Neuronal stem cell (in vitro differentiated cells): Measurements from ENCODE around the gene KCNK10.

Experiments used
- DNase-seq: peaks from one replicate; pipeline ENCODE4 v3.0.0-alpha.2; 2013; ENCODE audit warnings: low spot score
- H2AFZ ChIP-seq: one replicate; pipeline ENCODE4 v1.6.1; 2013; ENCODE audit warnings: mild to moderate bottlenecking, low read length, inconsistent platforms
- H2AK5ac ChIP-seq: 2 replicates; pipeline ENCODE4 v1.6.1; 2013; ENCODE audit warnings: low read depth, mild to moderate bottlenecking, inconsistent platforms, low read length, moderate library complexity, mixed read lengths
- H2BK120ac ChIP-seq: 2 replicates; pipeline ENCODE4 v1.6.1; 2013; ENCODE audit warnings: low read depth, mild to moderate bottlenecking, inconsistent platforms, low read length, moderate library complexity, mixed read lengths
- H2BK12ac ChIP-seq: one replicate; pipeline ENCODE4 v1.6.1; 2013; ENCODE audit warnings: low read length, inconsistent platforms
- H2BK15ac ChIP-seq: 2 replicates; pipeline ENCODE4 v1.6.1; 2013; ENCODE audit warnings: mild to moderate bottlenecking, low read length, inconsistent platforms, mixed read lengths
- H2BK5ac ChIP-seq: one replicate; pipeline ENCODE4 v1.6.1; 2013; ENCODE audit warnings: inconsistent platforms, mild to moderate bottlenecking, low read length, moderate library complexity
- H3K14ac ChIP-seq: one replicate; pipeline ENCODE4 v1.6.1; 2013; ENCODE audit warnings: low read length, inconsistent platforms
- H3K18ac ChIP-seq: 2 replicates; pipeline ENCODE4 v1.6.1; 2013; ENCODE audit warnings: low read length, inconsistent platforms
- H3K23ac ChIP-seq: 2 replicates; pipeline ENCODE4 v1.6.1; 2013; ENCODE audit warnings: low read depth, mild to moderate bottlenecking, mixed read lengths, low read length, inconsistent platforms; ENCODE audit not compliant: poor library complexity
- H3K27ac ChIP-seq: replicated peaks from 3 replicates; pipeline ENCODE4 v1.5.1; 2013; ENCODE audit warnings: low read length, inconsistent platforms
- H3K27me3 ChIP-seq, 3 experiments: 2 replicates each; pipeline ENCODE4 v1.6.1; 2013; ENCODE audit warnings: low read length in 3 of 3, mild to moderate bottlenecking in 2 of 3, inconsistent platforms in 1 of 3, low read depth in 1 of 3, mixed read lengths in 1 of 3, moderate library complexity in 1 of 3; ENCODE audit not compliant: control insufficient read depth in 3 of 3, insufficient read depth in 3 of 3
- H3K36me3 ChIP-seq, 2 donors: replicated peaks in 1 of 2; 2 replicates each; pipeline ENCODE4 v1.6.1; 2013; ENCODE audit warnings: low read length in 2 of 2; ENCODE audit not compliant: control insufficient read depth in 2 of 2, insufficient read depth in 2 of 2
- H3K4ac ChIP-seq: 2 replicates; pipeline ENCODE4 v1.6.1; 2013; ENCODE audit warnings: inconsistent platforms, mild to moderate bottlenecking, low read length, moderate library complexity
- H3K4me1 ChIP-seq, 2 donors: 1 replicate in 1 of 2; 2 replicates in 1 of 2; pipeline ENCODE4 v1.6.1; 2013; ENCODE audit warnings: low read length in 2 of 2, low read depth in 1 of 2; ENCODE audit not compliant: control insufficient read depth in 2 of 2, insufficient read depth in 1 of 2
- H3K4me2 ChIP-seq: one replicate; pipeline ENCODE4 v1.6.1; 2013; ENCODE audit warnings: mild to moderate bottlenecking, low read length, inconsistent platforms; ENCODE audit not compliant: insufficient read depth, poor library complexity, severe bottlenecking
- H3K4me3 ChIP-seq, 2 donors: 2 replicates each; pipeline ENCODE4 v1.5.1; 2013; ENCODE audit warnings: low read length in 2 of 2, mild to moderate bottlenecking in 2 of 2, inconsistent platforms in 1 of 2, moderate library complexity in 1 of 2
- H3K79me1 ChIP-seq: one replicate; pipeline ENCODE4 v1.6.1; 2013; ENCODE audit warnings: low read depth, mild to moderate bottlenecking, inconsistent platforms, low read length, moderate library complexity
- H3K9ac ChIP-seq: one replicate; pipeline ENCODE4 v1.6.1; 2013; ENCODE audit warnings: mild to moderate bottlenecking, low read depth, low read length, inconsistent platforms; ENCODE audit not compliant: poor library complexity
- H3K9me3 ChIP-seq, 2 donors: replicated peaks in 1 of 2; 2 replicates each; pipeline versions ENCODE3 to v1.6.1; 2013; ENCODE audit warnings: low read length in 2 of 2, mild to moderate bottlenecking in 2 of 2, inconsistent platforms in 1 of 2, low read depth in 1 of 2, mixed read lengths in 1 of 2, moderate library complexity in 1 of 2; ENCODE audit not compliant: control insufficient read depth in 2 of 2, insufficient read depth in 1 of 2
- H4K8ac ChIP-seq: one replicate; pipeline ENCODE4 v1.6.1; 2013; ENCODE audit warnings: low read depth, mild to moderate bottlenecking, inconsistent platforms, low read length, moderate library complexity
- H4K91ac ChIP-seq: one replicate; pipeline ENCODE4 v1.6.1; 2013; ENCODE audit warnings: low read length, low read depth, mild to moderate bottlenecking, inconsistent platforms; ENCODE audit not compliant: poor library complexity
- WGBS, 2 donors: extraction: QIAGEN DNeasy Blood & Tissue Kit; methylation state at CpG; one replicate each; pipeline ENCODE4 v1.1.7; 2013; ENCODE audit warnings: missing lambda C conversion rate in 2 of 2, mixed read lengths in 1 of 2; ENCODE audit not compliant: insufficient read length in 2 of 2, insufficient replicate concordance in 1 of 2; ENCODE audit errors: extremely low coverage in 2 of 2; 5-methylcytosine and 5-hydroxymethylcytosine counted together

KCNK10 gene

GRCh38 chr14:88289234-88289633 lies 33.8 kb downstream of the KCNK10 start:
- H3K36me3 ChIP-seq: no peaks in the 10 kb centered on the region
- no peak overlapping the region for H3K23ac ChIP-seq
- no peaks in the 10 kb centered on the region for H3K9me3 ChIP-seq
- no peak overlapping the region for H2BK120ac ChIP-seq
- H3K4ac ChIP-seq: no peak overlapping the region
- no peak overlapping the region for H3K4me2 ChIP-seq
- H3K18ac ChIP-seq: no peak overlapping the region
- no peak overlapping the region for H3K4me3 ChIP-seq
- H2BK12ac ChIP-seq: no peak overlapping the region
- H3K79me1 ChIP-seq: peaks cover 2% of the 10 kb centered on the region
- H3K27ac ChIP-seq: no peak overlapping the region
- no peak overlapping the region for H2AK5ac ChIP-seq
- no peak for DNase-seq
- no peak overlapping the region for H2BK5ac ChIP-seq
- H3K27me3 ChIP-seq: no peaks in the 10 kb centered on the region
- H3K4me1 ChIP-seq: no peaks in the 10 kb centered on the region
- H3K9ac ChIP-seq: no peak overlapping the region
- H3K14ac ChIP-seq: no peak overlapping the region
- no peak overlapping the region for H4K8ac ChIP-seq
- H2AFZ ChIP-seq: no peak overlapping the region
- H2BK15ac ChIP-seq: no peak overlapping the region
- no peak overlapping the region for H4K91ac ChIP-seq

- Histone ChIP-seq H3K27me3 (no peaks in the 10 kb centered on the region), H3K9ac (no peak overlapping the region), H3K23ac (no peak overlapping the region), H4K91ac (no peak overlapping the region), H2AFZ (no peak overlapping the region), H3K9me3 (no peaks in the 10 kb centered on the region), H2BK5ac (no peak overlapping the region), H2BK120ac (no peak overlapping the region), H2BK15ac (no peak overlapping the region), H3K36me3 (no peaks in the 10 kb centered on the region), H3K27ac (no peak overlapping the region), H4K8ac (no peak overlapping the region), H3K4ac (no peak overlapping the region), H3K4me1 (no peaks in the 10 kb centered on the region), H3K14ac (no peak overlapping the region), H3K18ac (no peak overlapping the region), H3K4me2 (no peak overlapping the region), H3K79me1 (no peaks in the 10 kb centered on the region), H3K4me3 (no peak overlapping the region), H2BK12ac (no peak overlapping the region), H2AK5ac (no peak overlapping the region)
- no CpG with 5 or more reads among the region's 1 CpG for whole genome bisulfite sequencing, 2 donors
- no peak for DNase-seq
These were observed 36.8 kb downstream of the KCNK10 start for GRCh38 chr14:88286309-88286708.

GRCh38 chr14:88281447-88281846 lies 41.6 kb downstream of the KCNK10 start:
- no peak overlapping the region for H3K14ac ChIP-seq
- no CpG with 5 or more reads among the region's 3 CpGs for WGBS, 2 donors
- no peak overlapping the region for H4K91ac ChIP-seq
- H3K23ac ChIP-seq: no peak overlapping the region
- no peak overlapping the region for H3K4ac ChIP-seq
- H3K9me3 ChIP-seq: no peaks in the 10 kb centered on the region
- no peak overlapping the region for H3K27ac ChIP-seq
- no peak overlapping the region for H3K9ac ChIP-seq
- no peak overlapping the region for H2AFZ ChIP-seq
- no peaks in the 10 kb centered on the region for H3K4me1 ChIP-seq
- no peaks in the 10 kb centered on the region for H3K79me1 ChIP-seq
- no peak overlapping the region for H3K18ac ChIP-seq
- no peak overlapping the region for H2BK15ac ChIP-seq
- no peaks in the 10 kb centered on the region for H3K36me3 ChIP-seq
- H2BK120ac ChIP-seq: no peak overlapping the region
- DNase-seq: no peak
- H4K8ac ChIP-seq: no peak overlapping the region
- H3K4me2 ChIP-seq: no peak overlapping the region
- no peak overlapping the region for H2BK12ac ChIP-seq
- H2BK5ac ChIP-seq: no peak overlapping the region
- no peak overlapping the region for H3K4me3 ChIP-seq
- H3K27me3 ChIP-seq: no peaks in the 10 kb centered on the region
- no peak overlapping the region for H2AK5ac ChIP-seq

DNA sequence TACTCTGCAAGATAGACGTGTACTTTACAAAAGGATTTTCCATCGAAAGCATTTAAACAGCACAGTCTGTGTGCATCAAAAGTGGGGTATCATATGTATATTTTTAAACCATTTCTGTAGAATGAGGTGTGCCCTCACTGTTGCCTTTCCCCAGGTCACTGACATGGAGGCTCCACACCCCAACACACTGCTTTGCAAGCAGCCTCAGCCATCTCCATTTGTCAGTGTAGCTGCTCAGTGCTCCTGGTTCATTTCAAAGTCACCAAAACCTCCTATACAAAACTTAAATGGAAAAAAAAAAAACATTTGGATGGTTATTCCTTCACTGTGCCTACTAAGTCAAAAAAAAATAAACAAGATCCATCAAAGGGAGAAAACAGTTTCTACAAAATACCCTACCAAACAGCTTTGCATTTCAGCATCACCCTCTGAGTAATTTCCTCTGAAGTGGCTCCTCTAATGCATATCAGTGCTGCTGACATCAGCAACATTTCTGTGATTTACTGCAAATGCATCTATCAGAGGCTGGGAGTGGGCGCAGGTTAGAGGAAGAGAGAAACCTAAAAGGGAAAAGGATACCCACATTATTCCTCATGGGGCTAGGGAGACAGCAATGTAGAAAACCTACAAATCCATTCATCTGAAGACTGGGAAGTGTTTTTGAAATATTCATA lies 46.0 kb downstream of the KCNK10 start:
- no peak overlapping the region for H4K91ac ChIP-seq
- no peak overlapping the region for H2AFZ ChIP-seq
- H2BK120ac ChIP-seq: no peak overlapping the region
- no peak overlapping the region for H3K14ac ChIP-seq
- H3K18ac ChIP-seq: no peak overlapping the region
- H3K4me1 ChIP-seq: peaks cover 0 to 9% of the 10 kb centered on the region in 2 donors
- H3K23ac ChIP-seq: no peak overlapping the region
- no peak overlapping the region for H2BK5ac ChIP-seq
- no peak overlapping the region for H3K4ac ChIP-seq
- no peak overlapping the region for H3K4me3 ChIP-seq
- no peak overlapping the region for H2AK5ac ChIP-seq
- H2BK12ac ChIP-seq: no peak overlapping the region
- no CpG with 5 or more reads among the region's 3 CpGs for WGBS, 2 donors
- H3K9ac ChIP-seq: no peak overlapping the region
- H3K4me2 ChIP-seq: no peak overlapping the region
- no peak overlapping the region for H4K8ac ChIP-seq
- no peak overlapping the region for H2BK15ac ChIP-seq
- no peaks in the 10 kb centered on the region for H3K36me3 ChIP-seq
- H3K9me3 ChIP-seq: no peaks in the 10 kb centered on the region
- DNase-seq: no peak
- no peaks in the 10 kb centered on the region for H3K27me3 ChIP-seq
- H3K27ac ChIP-seq: no peak overlapping the region
- no peaks in the 10 kb centered on the region for H3K79me1 ChIP-seq
